Stimulated activated CD8-positive, alpha-beta memory T cell treated with anti-CD3 and anti-CD28 coated beads, Interleukin-15, amount 100 ng/mL, for 48 hours (primary cell): ENCODE measurements around the gene DCST2.
"Not testable (repeated sequence)": the region's sequence is repeated elsewhere in the genome, so short reads cannot be mapped to it uniquely, and the experiment has no call there.

Experiments
- DNase-seq, 2 donors: peaks; one replicate each; pipeline ENCODE4 v3.0.0-alpha.2; 2020; ENCODE audit warnings: low read depth in 2 of 2

The DCST2 gene

DNA sequence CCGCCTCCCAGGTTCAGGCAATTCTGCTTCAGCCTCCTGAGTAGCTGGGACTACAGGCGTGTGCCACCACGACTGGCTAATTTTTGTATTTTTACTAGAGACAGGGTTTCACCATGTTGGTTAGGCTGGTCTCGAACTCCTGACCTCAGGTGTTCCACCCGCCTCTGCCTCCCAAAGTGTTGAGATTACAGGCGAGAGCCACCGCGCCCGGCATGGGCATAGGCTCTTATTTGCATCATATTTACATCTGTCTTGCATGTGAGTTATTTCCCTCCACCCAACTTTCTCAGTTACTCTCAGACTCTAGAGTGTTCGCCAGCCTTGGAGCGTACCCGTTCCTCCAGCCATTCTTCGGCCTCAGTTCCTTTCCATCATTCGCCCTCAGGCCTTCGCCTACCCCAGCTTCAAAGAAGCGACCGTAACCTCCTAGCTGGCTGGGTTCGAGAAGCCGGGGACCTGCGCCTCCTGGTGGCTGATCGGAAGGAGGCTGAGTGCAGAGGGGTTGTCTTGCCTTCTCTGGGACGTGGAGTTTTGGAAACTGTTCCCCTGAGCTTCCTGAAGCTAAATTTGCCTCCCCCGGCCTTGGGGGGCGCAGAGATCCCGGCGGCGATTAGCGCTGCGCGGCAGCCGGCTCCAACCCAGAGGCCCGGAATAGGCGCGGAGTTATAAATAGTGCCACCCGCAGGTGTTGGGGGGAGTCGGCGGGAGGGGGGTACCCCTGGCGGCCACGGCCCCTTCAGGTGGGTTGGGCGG is 34.6 kb downstream of the DCST2 start:
- peak; percentile 68 to 76 for DNase-seq

DNA sequence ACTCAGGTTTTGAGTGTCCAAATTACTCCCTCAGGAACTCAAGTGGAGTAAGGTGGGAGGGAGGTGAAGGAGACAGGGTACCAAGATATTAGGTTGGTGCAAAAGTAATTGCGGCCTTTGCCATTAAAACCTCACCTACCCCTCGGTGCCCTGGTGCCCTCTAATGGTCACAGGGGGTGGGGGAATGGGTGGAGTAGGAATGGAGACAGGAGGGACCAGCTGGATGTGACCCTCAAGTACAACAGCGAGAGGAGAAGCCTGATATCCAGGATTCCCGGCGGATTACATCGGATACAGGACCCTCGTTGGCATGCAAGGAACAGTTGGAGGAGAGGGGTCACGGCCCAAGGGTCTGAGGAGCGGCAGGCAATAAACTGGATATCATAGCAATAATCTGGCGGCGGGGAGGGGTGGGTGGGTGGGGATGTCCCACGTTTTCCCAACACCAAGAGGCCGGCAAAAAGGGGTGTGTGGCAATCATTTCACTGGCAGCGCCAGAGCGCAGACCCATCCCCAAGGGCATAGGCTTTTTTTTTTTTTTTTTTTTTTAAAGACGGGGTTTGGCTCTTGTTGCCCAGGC is 35.3 kb downstream of the DCST2 start:
- DNase-seq, result no peak

- no peak for DNase-seq
Observed at GRCh38 chr1:154996966-154997701, 36.4 kb downstream of the DCST2 start.

DNA sequence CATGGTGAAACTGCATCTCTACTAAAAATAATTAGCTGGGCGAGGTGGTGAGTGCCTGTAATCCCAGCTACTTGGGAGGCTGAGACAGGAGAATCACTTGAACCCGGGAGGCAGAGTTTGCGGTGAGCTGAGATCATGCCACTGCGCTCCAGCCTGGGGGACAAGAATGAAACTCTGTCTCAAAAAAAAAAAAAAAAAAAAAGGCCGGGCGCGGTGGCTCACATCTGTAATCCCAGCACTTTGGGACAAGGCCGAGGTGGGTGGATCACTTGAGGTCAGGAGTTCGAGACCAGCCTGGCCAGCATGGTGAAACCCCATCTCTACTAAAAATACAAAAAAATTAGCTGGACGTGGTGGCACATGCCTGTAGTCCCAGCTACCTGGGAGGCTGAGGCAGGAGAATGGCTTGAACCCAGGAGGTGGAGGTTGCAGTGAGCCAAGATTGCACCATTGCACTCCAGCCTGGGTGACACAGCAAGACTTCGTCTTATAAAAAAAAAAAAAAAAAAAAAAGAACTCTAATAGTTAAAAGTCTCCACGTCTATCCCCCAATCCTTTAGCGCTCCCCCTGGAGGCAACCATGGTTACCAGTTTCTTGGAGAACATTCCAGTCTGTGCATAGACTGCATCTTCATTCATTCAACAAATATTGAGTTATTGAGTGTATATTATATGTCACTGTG is 38.1 kb downstream of the DCST2 start:
- DNase-seq, result not testable (repeated sequence)

DNA sequence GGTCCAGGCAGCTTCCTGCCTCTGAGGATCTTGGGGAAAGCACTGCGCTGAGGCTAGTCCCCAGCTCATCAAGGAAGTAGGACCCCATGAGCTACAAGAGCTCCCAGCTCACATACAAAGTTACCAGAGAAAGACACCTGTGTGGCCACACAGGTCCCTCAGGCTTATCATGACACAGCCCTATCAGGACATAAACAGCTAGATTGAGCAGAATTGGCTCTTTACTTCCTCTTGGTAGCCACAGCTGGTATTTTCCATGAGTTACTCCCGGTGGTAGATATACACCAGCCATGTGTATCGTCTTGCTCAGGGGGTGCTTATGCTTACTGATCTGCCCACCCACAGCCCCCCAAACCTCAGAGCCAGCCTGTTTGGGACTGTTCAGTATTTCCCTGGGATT is 39.0 kb downstream of the DCST2 start:
- DNase-seq, result no peak

- DNase-seq, result no peak
Observed at GRCh38 chr1:154994269-154994587, 39.4 kb downstream of the DCST2 start.

DNA sequence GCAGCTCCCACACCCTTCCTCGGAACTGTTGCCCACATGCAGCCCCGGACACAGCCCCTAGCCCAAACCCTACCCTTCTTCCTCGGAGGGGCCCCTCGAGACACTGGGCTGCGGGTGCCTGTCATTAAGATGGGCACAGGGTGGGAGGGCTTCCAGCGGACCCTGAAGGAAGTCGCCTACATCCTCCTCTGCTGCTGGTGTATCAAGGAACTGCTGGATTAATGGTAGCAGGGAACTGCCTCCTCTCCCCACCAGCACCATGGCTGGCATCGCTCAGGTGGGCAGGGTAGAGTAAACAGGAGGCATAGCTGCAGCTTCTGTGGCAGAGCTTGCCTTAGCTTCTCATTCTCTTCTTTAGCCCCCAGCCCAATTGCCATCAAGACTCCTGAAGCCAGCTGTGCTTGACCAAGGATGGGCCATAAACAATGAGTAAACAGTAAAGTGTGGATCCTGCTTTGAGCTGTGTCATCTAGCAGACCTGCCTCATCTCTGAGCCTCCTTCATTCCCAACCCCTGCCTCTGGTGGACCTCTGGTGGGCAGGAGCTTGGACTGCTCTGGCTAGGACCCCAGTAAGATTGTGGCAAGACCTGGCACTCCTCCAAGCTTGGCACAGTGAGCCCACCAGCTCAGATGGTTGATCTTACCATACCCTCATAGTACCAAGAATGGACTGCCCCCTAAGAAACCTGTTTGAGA is 39.9 kb downstream of the DCST2 start, which contains the start of gene LENEP:
Gene LENEP, plus strand, starts transcription at position 15 of the 697 bp plus-strand sequence. Its CDS starts 22 bp downstream, at position 37.
- DNase-seq, result no peak

DNA sequence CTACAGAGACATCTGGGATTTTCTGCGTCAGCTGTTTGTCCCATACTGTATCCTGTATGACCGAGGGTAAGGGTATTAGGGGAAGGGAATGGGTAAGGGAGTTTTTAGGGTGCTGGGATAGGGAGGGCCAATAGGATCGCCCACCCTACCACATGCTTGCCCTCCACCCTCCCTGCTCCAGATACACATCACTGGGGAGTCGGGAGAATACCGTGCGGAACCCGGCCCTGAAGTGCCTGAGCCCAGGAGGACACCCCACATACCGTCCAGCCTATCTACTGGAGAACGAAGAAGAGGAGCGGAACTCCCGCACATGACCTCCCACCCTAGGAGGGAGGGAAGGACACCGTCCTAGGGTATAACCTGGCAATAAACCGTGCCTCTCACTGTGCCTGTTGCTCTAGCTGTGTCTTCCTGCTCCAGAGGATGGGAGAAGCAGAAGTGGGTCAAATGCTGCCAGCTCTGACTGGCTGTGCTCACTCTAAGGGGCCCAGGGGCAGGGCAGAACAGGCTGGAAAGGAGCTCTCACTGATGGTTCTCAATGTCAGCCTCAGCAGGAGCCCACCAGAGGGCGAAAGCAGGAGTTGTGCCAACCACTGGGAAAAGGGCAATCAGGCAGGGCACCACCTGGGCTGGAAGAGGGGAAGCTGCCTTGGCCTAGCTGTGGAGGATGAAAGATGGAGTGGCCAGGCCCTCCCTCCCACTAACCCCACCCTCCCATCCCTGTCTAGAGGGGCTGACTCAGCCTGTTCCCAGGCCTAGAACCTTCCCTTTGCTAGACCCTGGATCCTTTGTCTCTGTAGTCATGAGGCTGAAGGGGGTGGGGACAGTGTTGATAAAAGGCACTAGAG is 40.6 kb downstream of the DCST2 start:
- no peak for DNase-seq

GRCh38 chr1:154990276-154990675 is 43.3 kb downstream of the DCST2 start:
- DNase-seq, result no peak

DNA sequence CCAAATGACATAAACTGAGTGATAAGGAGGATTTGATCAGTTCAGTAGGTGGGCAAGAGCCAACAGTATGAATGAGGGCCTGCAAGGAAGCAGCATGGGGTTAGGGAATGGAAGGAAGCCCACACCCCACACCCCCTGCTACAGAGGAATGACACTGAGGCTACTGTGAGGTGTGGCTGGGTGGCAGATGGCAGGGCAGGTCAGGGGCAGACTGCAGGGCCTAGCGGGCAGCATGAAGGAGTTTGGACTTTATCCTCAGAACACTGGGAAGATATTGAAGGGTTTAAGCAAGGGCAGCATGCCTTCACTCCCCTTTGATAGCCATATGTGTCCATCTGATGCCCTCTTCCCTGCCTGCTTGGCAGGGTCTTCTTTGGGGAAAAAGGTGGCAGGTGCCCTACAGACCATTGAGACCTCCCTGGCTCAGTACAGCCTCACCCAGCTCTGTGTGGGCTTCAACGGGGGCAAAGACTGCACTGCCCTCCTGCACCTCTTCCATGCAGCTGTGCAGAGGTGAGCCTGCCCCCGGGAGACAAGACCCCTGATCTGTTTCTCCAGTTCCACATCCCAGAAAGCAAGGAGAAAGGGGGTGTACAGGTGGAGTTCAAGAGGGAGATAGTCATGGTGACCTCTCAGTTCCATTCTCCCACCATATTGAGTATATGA is 44.3 kb downstream of the DCST2 start:
- DNase-seq, result no peak

DNA sequence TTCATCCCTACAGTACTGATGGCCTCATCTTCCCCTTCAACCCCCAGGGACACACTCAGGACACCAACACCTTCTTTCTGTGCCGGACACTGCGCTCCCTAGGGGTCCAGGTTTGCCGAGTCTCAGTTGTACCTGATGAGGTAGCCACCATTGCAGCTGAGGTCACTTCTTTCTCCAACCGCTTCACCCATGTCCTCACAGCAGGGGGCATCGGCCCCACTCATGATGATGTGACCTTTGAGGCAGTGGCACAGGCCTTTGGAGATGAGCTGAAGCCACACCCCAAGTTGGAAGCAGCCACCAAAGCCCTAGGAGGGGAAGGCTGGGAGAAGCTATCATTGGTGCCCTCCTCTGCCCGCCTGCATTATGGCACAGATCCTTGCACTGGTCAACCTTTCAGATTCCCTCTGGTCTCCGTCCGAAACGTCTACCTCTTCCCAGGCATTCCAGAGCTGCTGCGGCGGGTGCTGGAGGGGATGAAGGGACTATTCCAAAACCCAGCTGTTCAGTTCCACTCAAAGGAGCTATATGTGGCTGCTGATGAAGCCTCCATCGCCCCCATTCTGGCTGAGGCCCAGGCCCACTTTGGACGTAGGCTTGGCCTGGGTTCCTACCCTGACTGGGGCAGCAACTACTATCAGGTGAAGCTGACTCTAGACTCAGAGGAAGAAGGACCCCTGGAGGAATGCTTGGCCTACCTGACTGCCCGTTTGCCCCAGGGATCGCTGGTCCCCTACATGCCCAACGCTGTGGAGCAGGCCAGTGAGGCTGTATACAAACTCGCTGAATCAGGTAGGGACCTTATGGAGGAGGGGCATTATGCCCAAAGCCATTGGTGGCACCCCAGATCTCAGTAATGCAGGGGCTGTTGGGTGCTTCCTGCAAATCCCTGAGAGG is 45.3 kb downstream of the DCST2 start:
- no peak for DNase-seq

DNA sequence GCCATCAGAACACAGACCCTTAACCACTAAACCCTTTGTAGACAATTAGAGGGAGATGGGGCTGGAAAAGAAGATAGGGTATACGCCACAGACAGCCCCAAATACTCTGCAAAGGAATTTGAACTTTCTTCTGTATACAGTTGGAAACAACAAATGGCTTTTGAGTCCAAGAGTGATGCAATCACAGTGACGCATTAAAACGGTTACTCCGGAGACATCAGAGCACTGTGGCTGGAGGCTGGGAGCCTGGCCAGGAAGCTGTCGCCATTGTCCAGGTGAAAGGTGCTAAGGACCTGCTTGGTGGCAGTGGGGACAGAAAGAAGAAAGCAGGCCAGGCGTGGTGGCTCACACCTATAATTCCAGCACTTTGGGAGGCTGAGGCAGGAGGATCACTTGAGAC is 46.3 kb downstream of the DCST2 start:
- no peak for DNase-seq

DNA sequence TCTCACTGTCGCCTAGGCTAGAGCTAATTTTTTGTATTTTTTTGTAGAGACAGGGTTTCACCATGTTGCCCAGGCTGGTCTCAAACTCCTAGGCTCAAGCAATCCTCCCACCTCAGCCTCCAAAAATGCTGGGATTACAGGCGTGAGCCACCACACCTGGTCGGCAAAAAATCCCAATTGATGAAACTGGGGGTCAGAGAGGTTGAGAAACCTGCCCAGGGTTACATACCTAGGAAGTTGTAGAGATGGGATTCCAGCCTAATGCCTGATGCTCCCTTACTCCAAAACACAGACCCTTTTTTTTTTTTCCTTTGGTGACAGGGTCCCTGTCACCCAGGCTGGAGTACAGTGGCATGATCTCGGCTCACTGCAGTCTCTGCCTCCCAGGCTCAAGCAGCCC is 46.8 kb downstream of the DCST2 start:
- DNase-seq, result not testable (repeated sequence)

GRCh38 chr1:154983776-154984466 is 49.7 kb downstream of the DCST2 start:
- no peak for DNase-seq

GRCh38 chr1:154982897-154983648 is 50.5 kb downstream of the DCST2 start, which contains the start of gene FLAD1:
FLAD1 (plus strand) TSS chr1:154983344; CDS start chr1:154983695, 351 bp downstream.
- peak; percentile 94 to 95 for DNase-seq

DNA sequence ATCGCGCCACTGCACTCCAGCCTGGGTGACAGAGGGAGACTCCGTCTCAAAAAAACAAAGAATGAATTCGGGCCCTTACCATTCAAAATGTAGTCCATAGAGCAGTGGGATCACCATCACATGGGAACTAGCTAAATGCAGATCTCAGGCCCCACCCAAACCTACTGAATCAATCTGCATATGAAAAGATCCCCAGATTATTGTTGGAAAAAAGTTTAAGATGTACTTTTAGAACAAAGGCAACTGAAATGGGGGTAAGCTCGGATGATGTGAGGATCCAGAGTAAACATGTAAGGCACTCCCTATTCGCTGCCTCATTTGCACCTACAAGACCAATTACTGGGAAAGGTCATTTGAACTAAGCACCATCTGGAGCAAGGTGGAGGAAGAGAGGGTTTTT is 51.2 kb downstream of the DCST2 start:
- DNase-seq, result no peak

GRCh38 chr1:154978360-154978759 is 55.2 kb downstream of the DCST2 start:
- DNase-seq, result no peak

DNA sequence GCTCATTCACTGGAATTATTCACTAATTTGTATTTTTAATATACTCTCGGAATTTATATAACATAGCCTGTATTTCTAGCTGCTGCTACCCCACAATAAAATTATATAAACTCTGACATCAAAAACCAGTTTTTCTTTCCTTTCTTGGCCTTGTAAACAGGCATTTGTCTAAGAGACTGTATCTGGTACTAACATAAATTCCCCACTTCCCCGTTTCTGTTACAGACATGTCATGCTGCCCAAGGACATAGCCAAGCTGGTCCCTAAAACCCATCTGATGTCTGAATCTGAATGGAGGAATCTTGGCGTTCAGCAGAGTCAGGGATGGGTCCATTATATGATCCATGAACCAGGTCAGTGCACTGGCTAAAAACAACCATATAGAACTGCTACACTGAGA is 55.8 kb downstream of the DCST2 start:
- DNase-seq, result not testable (repeated sequence)
